Muscle of back (tissue), 11 donors: ENCODE data around the gene REXO1. TPM values are rescaled to one million over a fixed set of nuclear protein-coding genes. Genes with fewer than 3 reads are reported as not detected.

Experiments used
- DNase-seq, 3 donors: peaks; one replicate each; pipeline versions ENCODE4 v3.0.0 to v3.0.0-alpha.2; 2013
- polyA plus RNA-seq, 10 donors: library from polyadenylated mRNA; unstranded; fragments of 120-200 nt; gene quantifications; one replicate each; pipeline ENCODE4 v1.2.1, GENCODE V29; 2013; ENCODE audit not compliant: insufficient read length in 10 of 10

The REXO1 gene
- polyA plus RNA-seq, 10 donors: 16.1 to 27.6 (median 23.0) TPM

DNA sequence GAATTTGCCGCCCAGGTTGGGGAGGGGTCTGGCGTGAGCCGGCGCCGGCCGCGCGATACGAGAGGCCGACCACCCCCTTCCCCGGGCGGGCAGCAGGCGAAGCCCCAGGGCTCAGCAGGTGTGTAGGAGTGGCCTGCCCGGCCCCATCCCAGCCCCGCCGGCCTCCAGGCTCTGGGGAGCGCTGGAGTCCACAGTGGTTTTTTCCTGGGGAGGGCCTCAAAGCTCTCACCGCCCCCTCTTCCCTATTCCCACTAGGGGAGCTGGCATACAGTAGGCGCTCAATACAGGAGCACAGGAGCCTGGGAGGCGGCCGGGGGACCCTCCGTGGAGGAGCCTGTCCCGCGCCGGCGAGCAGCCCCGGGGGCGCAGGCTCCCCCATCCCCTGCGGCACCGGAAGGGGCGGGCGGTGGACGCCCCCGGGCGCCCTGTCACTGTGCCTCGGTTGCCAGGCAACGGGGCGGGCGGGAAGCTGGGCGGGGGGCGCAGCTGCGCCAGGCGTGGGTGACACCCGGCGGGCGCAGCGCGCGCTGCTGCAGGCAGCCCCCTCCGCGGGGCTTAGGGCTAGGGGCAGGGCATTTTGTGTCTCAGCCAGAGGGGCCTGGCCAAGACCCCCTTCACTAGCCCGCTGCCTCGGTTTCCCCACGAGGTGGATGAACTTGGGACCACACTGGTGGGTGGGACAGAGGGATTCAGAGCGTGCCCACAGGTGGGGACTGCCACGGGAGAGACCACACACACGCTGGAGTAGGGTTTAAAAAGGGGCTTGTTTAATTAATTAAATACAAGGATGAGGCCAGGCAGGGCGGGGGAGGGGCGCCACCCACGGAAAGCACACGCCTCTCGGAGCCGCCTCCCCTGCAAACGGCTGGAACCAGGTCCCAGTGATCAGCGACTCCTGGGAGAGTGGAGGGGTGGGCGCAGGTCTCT, 3.6 kb upstream of the REXO1 start:
- peak in 1 of 3 donors; percentile 82 for DNase-seq

DNA sequence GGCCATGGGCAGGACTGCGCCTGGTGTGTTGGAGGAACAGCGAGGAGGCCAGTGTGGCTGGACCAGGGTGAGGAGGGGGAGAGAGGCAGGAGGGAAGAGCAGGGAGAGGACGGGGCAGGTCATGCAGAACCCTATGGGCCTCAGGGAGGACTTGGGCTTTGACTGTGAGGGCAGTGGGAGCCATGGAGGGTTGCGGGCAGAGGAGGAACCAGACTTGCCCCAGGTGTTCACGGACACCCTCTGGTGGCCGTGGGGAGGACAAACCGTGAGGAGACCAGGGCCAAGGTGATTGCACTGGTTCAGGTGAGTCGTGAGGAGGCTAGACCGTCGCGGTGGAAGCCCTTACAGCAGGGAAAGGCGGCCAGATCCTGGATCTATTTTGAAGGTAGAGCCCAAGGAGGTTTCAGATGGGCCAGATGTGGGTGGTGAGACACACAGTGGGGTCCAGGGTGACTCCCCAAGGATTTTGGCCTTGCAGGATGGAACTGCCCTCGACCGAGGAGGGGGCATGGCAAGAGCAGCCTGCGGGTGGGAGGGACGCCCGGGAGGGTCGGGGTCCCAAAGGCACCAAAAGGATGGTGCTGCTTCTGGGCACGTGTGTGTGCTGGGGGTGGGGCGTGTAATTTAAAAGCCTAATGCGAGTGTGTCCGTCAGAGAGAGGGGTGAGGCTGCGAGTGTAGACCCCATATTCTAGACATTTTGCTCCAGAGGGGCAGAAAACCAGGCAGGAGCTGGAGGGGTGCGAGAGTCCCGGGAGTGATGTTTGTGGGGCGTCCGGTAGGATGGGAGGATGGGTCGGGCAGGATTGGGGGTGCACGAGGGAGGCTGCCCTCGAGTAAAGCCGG, 2.7 kb upstream of the REXO1 start:
- DNase-seq: no peak

DNA sequence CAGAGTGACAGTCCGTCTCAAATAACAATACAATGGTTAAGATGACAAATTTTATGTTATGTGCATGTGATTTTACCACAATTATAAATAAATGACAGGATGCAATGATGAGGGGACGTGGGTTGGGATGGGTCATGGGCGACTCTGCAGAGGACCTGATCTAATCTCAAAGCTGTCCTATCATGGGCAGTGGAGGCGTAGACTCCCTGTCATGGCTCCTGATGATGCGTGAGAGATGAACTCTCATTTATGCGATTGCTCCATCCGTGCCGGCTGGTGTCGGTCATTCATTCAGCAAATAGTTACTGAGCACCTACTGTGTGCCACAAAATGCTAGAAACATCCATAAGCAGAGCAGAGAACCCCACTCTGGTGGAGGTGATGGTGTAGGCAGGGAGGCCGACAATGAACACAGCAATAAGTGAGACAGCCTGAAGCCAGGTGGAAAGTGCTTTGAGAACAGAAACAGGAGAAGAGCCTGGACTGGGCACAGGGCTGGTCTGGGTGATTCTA, 1.7 kb upstream of the REXO1 start:
- DNase-seq: no peak

DNA sequence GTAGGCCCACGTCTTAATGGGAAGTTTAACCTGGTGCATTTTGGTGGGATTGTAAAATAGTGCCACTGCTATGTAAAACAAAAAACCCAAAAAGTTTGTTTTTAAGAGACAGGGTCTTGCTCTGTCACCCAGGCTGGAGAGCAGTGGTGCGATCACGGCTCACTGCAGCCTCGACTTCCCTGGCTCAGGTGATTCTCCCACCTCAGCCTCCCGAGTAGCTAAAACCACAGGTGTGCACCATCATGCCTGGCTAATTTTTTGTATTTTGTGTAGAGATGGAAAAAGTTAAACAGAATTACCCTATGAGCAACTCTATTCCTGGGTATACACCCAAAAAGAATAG, 820 bp upstream of the REXO1 start:
- no peak for DNase-seq

DNA sequence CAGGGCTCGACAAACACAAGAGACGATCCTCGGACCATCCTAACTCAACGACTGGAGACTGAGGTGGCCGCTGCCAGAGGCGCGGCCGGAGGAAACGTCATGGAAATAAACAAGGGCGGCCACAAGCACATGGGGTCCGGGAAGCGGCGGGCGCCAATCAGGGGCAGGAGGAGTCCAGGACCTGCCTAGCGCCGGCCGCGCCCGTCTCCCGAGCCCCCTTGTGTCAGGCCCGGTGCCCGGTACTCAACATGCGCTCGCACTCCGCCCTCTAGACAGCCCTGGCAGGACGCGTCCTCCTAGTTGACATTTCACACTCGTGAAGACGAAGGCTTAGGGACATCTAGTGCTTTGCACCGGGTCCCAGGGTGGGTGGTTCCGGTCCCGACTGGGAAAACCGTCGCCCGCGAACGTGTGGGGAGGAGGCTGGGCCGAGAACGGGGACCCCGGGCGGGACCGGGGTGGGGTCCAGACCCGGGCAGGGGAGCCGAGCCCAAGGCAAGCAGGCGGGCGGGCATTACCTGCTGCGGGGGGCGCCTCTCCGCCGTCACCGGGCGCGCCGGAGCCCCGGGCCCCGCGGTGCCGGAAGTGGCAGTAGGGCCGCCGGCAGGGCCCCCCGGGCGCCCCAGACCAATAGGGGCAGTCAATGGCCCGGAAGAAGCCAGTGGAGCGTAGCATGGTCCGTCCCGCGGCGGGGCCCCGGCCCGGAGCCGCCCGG, 442 bp downstream of the REXO1 start:
- DNase-seq: peak in 2 of 3 donors; percentile 54 to 70

DNA sequence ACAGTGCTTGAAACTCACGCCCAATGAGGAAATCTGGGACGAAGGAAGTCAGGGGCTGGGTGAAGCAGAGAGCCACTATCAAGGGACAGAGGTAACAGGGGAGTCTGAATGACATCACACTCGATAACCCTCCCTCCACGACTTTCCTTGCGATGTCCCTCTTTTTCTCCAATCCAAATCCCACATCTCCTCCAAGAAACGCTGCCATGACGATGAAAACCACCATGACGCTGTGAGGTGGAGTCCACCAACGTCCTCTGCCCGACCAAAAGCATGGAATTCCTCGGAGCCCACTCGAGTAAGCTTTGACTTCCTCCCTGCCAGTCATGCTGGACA, 967 bp downstream of the REXO1 start:
- no peak for DNase-seq

DNA sequence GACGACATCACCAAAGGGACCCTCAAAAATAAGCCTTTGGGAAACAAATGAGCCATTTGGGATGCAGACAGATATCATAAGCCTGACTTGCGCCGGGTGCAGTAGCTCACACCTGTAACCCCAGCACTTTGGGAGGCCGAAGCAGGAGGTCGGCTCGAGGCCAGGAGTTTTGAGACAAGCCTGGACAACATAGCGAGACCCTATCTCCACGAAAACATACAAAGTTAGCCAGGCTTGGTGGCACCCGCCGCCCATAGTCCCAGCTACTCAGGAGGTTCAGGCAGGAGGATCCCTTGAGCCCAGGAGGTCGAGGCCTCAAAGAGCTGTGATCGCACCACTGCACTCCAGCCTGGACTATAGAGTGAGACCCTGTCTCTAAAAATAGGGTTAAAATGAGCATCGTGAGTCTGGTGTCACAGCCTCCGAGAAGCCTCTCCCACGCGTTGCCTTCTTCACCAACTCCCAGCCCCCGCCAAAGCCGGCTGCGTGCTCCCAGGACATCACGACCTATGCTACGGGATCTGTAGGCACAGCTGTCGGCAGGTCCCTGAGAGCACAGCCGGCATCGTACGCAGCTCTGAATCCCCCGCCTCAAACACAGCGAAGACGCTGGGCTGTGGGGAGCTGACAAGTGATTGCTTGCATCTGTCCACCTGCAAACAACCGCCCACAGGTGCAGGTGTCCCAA, 1.6 kb downstream of the REXO1 start:
- no peak for DNase-seq

DNA sequence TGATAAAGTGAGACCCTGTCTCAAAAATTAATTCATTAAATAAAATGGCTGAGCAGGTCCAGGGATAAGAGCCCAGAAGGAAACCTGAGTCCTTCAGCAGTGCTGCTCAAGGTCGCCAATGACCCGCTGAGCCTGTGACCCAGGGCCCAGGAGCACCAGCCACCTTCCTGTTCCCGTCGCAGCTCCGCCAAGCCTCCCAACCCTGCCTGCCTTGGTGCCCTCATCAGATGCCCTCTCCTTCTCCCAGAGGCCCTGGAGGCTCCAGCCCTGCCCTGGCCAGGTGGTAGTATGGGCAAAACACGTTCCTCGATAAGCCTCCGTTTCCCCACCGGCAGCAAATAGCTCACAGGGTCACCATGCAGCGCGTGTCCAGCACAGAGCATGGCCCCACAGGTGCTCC, 2.6 kb downstream of the REXO1 start:
- no peak for DNase-seq

DNA sequence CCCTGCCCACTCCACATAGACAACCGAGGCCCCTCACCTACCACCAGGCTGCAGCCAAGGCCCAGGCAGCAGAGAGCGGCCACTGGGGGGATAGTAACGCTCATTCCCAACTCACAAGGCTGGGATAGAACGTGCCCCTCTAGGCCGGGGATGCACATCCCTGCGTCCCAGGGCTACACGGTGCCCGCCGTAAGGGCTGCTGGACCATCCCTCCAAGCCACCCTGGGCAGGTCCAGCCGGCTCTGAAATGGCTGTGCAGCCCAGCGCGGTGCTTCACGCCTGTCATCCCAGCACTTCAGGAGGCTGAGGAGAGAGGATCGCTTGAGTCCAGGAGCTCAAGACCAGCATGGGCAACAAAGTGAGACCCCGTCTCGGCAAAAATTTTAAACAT, 3.2 kb downstream of the REXO1 start:
- DNase-seq: no peak

DNA sequence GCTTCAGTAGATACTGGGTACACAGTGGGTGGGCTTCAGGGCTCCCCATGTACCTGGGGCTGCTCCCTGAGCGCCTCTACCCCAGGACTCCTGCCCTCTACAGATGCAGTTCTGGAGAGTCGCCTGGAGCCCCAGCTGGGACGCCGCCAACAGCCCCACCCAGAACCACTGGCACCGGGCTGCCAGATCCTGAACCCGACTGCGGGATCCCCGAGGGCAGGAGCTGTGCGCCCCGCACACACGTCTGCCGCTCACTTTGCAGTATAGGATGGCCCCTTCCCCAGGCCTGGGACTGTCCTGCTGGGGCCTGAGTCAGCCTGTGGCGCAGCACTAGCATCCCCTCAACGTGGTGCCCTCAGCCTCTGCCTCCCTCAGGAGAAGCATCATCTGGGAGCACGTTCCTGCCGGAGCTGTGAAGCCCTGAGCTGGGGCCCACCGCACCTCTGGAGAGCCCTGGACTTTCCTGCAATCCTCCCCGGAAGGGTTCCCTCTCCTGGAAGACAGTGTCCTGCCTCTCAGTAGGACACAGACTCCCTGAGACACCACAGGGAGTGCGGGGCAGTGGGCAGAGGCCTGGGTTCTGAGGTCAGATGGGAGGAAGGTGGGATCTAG, 3.7 kb downstream of the REXO1 start:
- no peak for DNase-seq

DNA sequence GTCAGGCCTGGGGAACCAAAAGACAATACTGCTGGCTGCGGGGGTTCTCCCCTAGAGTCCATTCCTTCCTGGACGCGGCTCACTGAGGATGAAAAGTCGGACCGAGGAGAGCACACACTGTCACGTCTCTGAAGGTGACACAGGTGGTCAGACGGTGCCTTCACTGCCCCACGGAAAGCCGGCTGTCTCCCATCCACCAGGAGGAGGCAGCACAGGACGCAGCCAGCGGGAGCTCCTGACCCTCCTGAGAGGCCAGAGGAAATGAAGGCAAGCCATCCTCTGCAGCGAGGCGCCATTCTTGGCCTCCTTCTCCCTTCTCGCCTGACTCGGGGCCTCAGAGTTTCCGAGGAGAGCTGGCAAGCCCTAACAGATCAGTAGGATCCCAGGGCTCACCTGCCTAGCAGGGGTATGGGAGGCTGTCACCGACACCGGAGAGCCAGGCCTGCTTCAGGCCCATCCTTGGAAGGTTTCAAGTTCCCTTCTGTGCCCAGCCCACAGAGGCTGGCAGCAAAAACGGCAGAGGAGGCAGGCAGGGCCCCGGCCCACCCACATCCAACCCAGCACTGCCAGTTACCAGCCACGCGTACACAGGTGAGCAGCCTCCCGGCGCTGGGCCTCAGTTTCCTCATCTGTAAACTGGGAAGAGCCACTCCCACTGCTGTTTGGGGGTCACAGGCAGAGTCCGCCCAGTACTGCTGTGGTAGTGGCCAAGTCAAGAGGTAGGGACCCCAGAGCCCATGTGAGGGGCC, 4.5 kb downstream of the REXO1 start:
- peak in 1 of 3 donors; percentile 39 for DNase-seq

DNA sequence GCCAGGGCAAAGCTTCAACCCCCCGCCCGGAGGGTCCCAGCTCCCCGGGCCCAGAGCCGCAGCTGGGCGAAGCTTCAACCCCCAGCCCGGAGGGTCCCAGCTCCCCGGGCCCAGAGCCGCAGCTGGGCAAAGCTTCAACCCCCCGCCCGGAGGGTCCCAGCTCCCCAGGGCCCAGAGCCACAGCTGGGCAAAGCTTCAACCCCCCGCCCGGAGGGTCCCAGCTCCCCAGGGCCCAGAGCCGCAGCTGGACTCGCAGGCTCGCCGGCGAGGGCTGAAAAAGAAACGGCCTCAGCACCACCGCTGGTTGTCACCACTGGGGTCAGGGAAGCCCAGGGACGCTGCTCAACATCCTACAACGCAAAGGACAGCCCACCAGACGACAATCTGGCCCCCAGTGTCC, 5.2 kb downstream of the REXO1 start:
- no peak for DNase-seq

DNA sequence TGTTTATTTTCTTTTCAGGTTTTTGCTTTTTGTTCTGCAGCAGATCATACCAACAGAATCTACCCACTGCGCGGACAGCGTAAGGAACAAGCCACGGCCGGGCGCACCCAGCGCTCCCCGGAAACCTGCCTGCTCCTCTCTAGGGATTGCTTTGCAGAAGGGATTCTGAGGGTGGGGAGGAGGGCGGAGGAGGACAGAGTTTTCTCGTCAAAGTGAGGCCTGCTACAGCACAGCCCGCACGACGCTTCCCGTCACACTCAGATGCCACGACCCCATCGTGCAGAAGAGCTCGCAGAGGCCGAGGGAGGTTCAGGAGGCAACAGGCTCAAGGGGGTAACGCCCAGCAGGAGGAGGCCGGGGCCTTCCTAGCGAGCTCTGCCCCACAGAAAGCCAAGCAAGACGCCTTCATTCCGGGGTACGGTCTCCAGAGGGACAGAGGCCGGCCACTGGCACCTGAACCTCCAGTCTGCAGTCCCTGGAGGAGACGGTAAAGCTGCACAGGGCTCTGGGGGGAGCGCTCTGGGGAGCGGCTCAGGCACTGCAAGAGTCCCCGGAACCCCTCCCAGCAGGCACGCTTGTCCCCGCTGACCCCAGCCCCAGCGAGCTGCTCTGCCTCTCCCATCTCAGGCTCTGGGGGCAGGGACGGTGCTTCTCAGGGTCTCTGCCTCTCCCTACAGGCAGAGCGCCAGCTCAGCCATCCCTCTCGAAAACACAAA, 6.9 kb downstream of the REXO1 start:
- no peak for DNase-seq

DNA sequence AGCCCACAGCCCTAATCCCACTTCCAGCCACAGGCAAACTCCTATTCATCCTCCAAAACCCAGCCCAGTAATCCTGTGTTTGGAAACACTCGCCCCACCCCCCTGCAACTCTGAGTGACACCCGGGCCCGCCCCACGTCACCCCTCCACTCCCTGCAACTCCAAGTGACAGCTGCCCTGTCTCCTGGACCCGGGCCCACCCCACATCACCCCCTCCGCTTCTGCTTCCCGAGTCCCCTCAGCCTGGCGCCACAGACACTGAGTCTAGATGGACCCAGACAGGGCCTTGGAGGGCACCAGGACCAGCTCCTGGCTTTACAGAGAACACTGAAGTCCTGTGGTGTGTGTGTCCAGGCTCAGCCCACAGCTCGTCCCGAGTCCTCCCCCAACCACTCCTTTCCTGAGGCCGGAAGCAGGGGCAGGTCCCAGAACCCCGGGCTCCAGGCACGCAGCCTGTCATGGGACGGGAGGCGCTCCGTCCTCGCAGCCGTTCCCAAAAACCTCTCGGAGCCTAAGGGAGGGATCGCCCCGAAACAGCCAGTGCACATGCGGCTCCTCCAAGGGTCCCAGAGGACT, 7.7 kb downstream of the REXO1 start:
- peak in 1 of 3 donors; percentile 78 for DNase-seq

DNA sequence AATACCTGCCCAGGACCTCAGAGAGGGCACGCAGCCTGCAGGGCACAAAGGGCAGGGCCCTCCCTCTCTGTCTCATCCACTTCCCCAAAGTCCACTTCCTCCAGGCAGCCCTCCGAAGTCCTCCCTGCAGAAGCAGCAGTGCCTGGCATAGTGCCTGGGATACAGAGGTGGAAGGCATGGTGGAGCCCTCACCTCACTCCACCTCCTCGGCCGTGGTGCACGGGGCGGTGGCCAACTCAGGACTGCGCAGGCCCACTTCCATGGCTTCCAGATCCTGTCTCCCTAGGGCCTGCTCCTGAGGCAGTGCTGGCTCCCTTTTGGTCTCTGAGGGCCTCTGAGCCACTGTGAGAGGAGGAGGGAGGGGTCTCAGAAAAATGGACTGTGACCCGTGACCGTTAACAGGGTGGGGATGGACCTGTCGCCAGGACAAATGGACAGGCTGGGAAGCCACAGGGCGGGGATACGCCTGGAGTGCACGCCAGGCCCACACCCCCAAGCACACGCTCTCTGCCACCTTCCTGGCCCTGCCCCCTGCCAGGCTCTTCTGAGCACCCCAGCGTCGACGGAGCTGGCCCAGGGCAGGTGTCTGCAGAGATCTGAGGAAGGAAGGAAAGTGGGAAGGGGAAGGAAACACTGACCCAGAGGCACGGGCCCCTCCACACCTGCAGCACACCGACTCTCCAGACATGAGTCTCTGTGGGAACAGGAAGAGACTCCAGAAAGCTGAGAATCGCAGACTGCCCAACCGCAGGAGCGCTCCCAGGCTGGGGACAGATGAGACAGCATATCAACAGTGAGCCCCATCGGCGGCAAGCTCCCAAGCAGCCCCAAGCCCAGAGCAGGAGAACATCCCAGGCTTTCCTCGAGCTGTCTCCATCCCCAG, 8.4 kb downstream of the REXO1 start:
- DNase-seq: no peak

DNA sequence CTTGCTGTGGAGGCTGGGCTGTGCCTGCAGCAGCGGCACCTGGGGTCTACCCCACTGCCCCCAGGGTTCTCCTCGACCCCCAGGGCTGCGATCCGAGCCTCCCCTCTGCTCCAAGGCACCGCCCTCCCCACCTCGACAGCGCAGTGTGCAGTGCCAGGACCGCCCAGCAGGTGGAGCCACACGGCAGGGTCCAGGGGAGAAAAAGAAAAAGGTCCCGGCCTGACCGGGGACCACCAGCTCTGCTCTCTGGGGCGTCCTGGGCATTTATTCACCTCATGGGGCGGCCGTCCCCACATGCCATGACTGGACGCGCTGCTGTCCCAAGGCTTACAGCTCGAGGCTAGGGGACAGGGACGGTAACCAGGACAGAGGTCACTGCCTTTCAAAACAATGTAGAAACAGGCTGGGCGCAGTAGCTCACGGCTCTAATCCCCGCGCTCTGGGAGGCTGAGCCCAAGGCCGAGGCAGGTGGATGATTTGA, 10.6 kb downstream of the REXO1 start:
- peak in 1 of 3 donors; percentile 57 for DNase-seq

DNA sequence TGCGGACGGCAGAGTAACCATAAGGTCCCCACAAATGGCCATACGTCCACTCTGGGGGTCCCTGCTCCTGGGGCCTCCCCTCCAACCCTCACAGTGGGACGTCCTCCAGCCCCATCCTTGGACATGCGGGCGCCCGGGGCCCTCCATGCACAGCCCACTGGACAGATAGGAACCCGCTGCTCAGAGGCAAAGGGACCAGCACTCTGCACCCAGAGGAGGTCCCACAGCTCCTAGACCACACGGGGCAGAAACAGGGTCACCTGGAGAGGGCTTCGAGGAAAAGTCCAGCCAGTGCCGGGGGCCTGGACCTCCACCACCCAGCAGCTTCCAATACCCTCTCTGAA, 11.1 kb downstream of the REXO1 start:
- no peak for DNase-seq
